ENCODE measurements around the gene PAGE2B.
"Not testable (repeated sequence)": the region's sequence is repeated elsewhere in the genome, so short reads cannot be mapped to it uniquely, and the experiment has no call there.

PAGE2B gene

DNA sequence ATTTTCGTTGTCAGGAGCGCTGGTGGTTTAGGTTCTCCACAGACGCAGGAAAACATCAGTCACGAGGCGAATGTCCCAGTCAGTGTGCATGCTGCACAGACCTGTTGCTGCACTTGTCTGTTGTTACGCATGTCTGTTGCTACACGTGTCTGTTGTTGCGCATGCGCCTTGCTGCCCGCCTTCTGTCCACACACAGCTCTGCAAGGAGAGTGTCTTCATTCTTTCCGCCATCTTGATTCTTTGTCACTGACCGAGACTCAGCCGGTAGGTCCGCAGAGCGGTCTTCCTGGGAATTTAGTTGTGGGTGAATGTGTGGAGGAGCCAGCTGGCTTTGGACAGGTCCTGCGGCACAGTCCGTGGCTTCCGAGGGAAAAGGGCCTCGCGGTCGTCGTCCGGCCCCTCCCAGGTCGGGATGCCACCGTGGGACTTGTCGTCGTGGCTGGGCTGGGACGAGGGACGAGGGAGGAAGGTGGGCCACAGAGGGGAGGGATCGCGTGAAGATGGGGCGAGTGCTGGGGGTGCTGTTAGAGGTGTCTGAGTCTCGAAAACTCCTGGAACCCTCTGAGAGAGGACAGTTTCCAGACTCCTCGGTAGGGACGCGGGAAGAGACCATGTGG is at the start of gene PAGE2B:
TSS of gene PAGE2B (plus strand) at position 180 of the 617 bp plus-strand sequence. CDS start 1,012 bp downstream, outside the sequence.
- no peak within 1 kb of the TSS for H3K27ac ChIP-seq
- no peak for DNase-seq (ENCODE audit: low read depth, low spot score)

DNA sequence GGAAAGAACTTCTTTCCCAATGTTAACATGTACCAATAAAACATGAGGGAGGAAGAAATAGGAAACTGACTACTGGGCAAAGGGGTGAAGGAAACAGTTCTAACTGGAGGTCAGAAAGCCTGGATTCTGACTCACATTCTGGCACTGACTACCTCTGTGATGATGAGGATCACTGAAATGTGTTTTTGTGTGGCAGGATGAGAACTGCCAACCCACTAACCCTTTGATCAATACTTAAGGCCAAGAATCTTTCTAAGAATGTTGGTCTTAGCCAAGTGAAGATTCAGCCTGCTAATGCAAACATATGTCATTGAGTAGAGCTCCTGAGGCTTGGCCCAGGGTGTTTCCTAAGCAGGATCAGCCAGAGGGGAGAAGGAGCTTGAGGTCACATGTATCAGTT is 48.7 kb upstream of the PAGE2B start:
- no peak for DNase-seq (ENCODE audit: low read depth, low spot score)
- no peak overlapping the region for H3K27ac ChIP-seq

GRCh38 chrX:55026840-55027239 is 48.0 kb upstream of the PAGE2B start:
- DNase-seq (ENCODE audit: low read depth, low spot score), result no peak

DNA sequence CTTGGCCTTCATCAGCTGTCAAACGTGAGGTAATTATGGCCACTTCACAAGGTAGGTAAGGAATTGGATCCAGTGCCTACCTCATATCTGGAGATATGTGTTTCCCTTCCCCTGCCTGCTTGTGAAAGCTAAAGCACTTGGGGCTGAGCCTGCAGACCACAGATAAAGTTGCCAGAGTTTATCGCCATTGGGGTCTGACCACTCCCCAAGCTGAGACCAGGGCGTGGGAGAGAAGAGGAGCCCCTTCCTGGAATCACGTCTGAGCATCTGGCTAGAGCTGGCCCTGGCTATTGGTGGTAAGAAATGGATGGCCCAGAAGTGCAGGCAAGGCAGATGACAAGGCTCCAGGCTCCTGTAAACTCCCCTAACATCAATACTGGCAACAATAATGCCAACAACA is 46.8 kb upstream of the PAGE2B start:
- H3K27ac ChIP-seq, result no peak overlapping the region
- DNase-seq (ENCODE audit: low read depth, low spot score), result no peak

More at GRCh38 chrX:55026840-55027239, 48.0 kb upstream of the PAGE2B start:
- H3K27ac ChIP-seq, result no peak overlapping the region

GRCh38 chrX:55028611-55029010 is 46.2 kb upstream of the PAGE2B start:
- H3K27ac ChIP-seq, result no peak overlapping the region

DNA sequence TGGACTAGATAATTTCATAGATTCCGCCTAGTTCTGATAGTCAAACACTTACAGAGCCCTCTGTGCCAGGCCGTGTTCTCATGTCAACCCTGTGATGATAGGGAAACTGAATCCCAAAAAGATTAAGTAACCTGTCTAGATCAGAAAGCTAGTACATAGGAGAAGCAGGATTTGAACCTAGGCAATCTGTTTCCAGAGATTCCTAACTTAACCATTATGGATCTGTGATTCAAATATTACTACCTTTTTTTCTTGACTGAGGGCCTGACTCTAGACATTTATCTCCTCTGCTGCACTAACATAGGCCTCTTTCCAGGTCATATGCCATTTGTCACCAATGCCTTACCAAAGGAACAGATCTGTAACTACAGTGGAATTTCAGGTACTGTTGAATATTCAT is 45.5 kb upstream of the PAGE2B start:
- no peak overlapping the region for H3K27ac ChIP-seq
- no peak for DNase-seq (ENCODE audit: low read depth, low spot score)

More at GRCh38 chrX:55028611-55029010, 46.2 kb upstream of the PAGE2B start:
- no peak for DNase-seq (ENCODE audit: low read depth, low spot score)

DNA sequence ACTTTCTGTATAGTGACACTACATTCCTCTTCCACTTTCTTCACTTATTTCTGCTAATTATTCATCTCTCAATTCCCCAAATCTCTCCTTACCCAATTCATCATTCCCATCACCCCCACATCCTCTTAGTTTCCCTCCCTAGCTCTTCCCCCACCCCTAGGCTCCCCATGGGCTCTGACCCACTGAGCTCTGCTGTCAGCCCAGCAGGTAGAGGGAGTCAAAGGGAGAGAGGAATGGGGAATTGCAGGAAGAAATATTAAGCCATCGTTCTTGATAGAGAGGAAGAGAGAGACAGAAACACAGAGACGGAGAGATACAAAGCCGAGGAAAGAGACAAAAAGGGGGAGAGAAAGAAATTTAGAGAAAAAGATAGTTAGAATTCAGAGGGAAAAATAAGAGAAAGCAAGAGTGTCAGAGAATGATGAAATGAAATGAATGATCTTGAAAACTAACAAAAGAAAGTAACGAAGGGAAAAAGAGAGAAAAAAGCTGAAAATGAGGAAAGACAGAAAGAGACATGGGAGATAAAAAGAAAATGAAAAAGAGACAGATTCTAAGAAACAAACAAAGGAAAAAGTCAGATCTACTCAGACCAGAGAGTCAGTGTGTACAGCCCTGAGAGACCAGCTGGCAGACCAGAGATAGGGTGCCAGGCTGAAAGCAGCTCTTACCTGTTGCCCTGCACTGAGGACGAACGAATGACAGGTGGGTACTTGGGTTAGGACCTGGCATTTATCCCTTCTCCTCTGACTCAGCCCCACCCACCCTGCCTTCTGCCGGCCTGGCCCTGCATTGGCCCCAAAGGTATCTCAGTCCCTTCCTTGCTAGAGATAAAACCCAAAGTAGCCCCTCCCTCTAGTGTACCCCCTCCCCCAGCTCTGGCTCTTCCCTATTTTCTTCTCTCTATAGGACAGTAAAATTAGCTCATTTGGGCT is 44.3 kb upstream of the PAGE2B start, which contains the start of gene ALAS2:
TSS of gene ALAS2 (minus strand) at position 707 of the 935 bp plus-strand sequence. CDS start 4,977 bp downstream, outside the sequence.
- DNase-seq (ENCODE audit: low read depth, low spot score), result no peak
- no peak within 1 kb of the TSS for H3K27ac ChIP-seq

GRCh38 chrX:55033429-55033828 is 41.4 kb upstream of the PAGE2B start:
- no peak overlapping the region for H3K27ac ChIP-seq
- DNase-seq (ENCODE audit: low read depth, low spot score), result no peak

DNA sequence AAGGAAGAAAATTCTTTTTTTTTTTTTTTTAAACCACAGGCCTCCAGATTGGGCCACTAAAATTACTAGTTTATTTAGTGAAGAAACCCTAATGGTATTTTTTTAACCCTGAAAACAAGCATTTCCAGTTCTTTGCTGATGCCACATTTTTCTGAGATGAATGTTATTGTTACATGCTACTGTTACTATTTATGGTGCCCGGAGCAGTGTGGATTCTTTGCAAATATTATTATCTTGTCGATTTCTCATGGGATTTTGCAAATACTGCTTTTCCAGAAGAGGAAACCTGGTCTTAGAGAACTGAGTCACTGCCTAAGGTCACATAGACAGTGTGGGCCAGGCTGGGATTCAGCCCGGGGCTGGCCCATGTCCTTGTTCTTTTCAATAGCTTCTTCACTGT is 35.4 kb upstream of the PAGE2B start:
- H3K27ac ChIP-seq, result no peak overlapping the region
- no peak for DNase-seq (ENCODE audit: low read depth, low spot score)

- no peak for DNase-seq (ENCODE audit: low read depth, low spot score)
- H3K27ac ChIP-seq, result no peak overlapping the region
These were observed 33.3 kb upstream of the PAGE2B start for GRCh38 chrX:55041514-55041913.

GRCh38 chrX:55050599-55050998 is 24.2 kb upstream of the PAGE2B start:
- DNase-seq (ENCODE audit: low read depth, low spot score); H3K27ac ChIP-seq: not testable (repeated sequence)

DNA sequence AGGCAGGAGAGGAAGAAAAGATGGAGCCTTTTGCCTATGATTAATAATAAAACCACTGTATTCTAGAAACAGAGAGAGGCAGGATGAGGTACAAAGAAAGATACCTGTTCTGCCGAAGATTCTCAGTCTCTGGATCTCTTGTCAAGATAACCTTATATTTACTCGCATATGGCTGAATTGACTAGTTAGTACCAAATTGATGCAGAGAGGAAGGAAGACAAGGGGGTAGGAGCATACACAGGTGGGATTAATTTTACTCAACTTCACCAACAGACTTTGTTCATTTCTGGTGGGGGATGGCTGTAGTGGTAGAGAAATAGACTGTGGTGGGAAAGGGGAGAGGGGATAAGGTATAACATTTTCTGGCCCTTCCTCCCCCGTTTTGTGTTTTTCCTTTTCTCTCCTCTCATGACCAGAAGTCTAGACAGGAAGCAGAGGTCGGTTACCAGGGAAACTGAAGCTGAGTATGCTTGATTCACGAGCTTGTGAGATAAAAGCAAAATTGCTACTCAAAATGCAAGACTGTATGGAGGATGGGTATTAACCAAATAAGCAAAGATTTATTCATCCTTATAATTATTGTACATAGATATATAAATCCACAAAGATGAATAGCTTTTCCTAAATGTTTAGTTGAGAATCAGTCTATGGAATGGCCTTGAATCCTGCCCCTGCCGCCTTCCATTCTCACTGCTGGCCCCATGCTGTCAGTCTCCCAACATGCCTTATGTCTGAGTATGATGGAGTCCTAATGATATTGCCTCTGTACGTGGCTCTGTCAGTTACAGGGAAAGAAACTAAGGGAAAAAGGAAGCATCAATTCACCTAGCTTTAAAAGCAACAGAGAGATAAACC is 17.8 kb upstream of the PAGE2B start:
- H3K27ac ChIP-seq, result no peak overlapping the region
- no peak for DNase-seq (ENCODE audit: low read depth, low spot score)

DNA sequence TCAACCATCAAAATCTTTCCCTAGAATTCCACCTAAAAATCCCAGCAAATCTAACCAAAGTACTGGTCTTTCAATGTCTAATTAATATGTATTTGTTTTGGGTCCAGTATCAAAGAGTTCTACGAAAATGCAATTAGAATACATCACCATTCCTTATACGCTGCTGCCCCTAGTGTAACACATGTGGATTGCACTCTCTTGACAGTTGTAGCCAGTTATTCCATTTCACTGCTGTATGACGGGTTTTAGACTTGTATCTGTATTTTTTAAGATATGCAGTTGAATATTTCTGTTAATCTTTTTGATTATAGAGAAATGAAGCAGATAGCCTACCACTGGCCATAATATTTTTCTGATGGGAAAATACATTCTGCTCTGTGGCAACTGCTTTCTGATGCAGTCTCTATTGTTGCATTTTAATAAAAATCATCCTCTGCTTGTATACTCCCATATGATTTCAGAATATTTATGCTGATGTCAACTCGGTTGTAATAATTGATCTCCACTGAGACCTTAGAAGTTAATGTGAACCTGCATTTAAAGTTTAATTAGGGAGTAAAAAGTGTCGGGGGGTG is 17.1 kb upstream of the PAGE2B start:
- DNase-seq (ENCODE audit: low read depth, low spot score), result no peak
- H3K27ac ChIP-seq, result no peak overlapping the region

DNA sequence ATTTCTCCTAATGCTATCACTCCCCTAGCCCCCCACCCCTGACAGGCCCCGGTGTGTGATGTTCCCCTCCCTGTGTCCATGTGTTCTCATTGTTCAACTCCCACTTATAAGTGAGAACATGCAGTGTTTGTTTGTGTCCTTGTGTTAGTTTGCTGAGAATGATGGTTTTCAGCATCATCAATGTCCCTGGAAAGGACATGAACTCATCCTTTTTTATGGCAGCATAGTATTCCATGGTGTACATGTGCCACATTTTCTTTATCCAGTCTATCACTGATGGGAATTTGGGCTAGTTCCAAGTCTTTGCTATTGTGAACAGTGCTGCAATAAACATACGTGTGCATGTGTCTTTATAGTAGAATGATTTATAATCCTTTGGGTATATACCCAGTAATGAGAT is 7.7 kb upstream of the PAGE2B start:
- H3K27ac ChIP-seq; DNase-seq (ENCODE audit: low read depth, low spot score): not testable (repeated sequence)

- no peak for DNase-seq (ENCODE audit: low read depth, low spot score)
- no peak overlapping the region for H3K27ac ChIP-seq
These were observed 2.5 kb upstream of the PAGE2B start for GRCh38 chrX:55072286-55072685.

DNA sequence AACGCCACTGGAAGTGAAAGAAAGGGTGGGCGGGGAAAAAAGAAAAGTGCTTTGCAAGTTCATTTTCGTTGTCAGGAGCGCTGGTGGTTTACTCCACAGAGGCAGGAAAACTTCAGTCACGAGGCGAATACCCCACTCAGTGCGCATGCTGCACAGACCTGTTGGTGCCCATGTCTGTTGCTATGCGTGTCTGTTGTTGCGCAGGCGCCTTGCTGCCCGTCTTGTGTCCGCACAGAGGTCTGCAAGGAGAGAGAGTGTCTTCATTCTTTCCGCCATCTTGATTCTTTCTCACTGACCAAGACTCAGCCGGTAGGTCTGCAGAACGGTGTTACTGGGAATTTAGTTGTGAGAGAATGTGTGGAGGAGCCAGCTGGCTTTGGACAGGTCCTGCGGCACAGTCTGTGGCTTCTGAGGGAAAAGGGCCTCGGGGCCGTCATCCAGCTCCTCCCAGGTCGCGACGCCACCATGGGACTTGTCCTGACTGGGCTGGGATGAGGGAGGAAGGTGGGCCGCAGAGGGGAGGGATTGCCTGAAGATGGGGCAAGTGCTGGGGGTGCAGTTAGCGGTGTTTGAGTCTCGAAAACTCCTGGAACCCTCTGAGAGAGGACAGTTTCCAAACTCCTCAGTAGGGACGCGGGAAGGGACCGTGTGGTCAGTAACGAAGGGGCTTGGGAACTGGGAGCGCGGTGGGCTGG is 14.1 kb downstream of the PAGE2B start, which contains the start of gene PAGE2:
TSS of gene PAGE2 (plus strand) at position 224 of the 695 bp plus-strand sequence. CDS start 1,003 bp downstream, outside the sequence.
- no peak for DNase-seq (ENCODE audit: low read depth, low spot score)
- H3K27ac ChIP-seq, result no peak within 1 kb of the TSS

- no peak for DNase-seq (ENCODE audit: low read depth, low spot score)
- no peak overlapping the region for H3K27ac ChIP-seq
These were observed 23.9 kb downstream of the PAGE2B start for GRCh38 chrX:55098691-55099090.

DNA sequence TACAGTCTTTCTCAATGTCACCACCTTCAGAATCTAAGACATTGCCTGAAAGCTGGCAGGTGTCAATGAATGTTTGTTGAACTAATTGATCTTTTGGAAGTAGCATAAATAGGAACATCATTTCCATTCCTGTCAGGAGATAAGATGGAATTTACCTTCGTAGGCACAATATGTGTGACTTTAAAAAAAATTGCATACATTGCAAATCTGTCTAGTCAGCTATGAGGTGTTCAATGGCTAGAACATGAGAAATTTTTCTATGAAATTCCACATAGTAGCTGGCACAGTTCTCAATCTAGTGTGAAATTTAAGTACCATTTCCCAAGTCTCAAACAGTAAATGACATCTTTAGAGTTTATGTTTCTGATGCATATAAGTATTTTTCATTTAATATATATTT is 24.3 kb downstream of the PAGE2B start:
- no peak for DNase-seq (ENCODE audit: low read depth, low spot score)
- H3K27ac ChIP-seq, result no peak overlapping the region

- no peak for DNase-seq (ENCODE audit: low read depth, low spot score)
These were observed 27.9 kb downstream of the PAGE2B start for GRCh38 chrX:55102754-55103153.

More at GRCh38 chrX:55102754-55103153, 27.9 kb downstream of the PAGE2B start:
- no peak overlapping the region for H3K27ac ChIP-seq

Measured in epithelial cell of prostate (primary cell).